Measurements from ENCODE around the gene NR3C2.
A peak's percentile ranks its signal among the peaks of the same experiment; 100 is the strongest.
"Not testable (repeated sequence)": the region's sequence is repeated elsewhere in the genome, so short reads cannot be mapped to it uniquely, and the experiment has no call there.

Gene NR3C2

DNA sequence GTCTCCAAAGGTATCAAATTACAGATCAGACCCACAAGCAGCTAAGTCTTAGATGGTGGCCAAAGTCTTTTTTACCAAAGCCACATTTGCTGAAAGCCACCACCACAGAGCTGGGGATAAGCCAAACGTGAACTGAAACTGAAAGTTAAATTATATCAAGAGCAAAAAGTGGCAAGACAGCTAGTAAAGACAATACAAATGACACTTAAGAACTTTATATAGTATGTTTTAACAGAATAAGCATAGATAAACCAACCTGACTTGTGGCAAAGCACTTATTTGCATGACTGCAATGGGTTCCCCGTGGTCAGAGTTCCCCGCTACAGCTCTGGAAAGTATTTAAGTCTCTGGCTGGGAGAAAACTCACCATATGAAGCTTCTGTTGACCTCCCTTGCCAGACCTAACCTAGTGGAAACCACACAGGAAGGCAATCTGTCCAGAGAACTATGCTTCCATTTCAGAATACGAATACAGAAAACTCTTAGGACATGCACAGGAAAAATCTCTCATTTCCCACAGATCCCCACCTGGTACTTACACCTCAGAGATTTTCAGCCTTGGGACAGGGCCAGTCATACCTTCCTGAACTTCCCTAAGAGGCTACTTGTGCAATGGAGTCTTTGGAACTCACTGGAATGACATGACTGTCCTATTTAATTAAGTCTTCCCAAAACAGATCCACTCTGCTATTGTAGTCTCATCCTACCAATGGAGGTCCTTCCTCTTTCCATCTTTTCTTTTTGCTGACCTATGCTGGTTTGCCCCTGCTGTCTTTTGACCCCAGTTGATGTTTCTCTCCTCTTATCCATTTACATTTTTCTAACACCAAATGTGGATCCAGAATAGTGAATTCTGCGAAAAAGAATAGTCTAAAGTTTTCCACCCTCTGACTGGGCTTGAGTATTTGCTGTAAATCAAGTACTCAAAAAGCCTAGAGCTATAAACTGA lies 225.1 kb downstream of the NR3C2 start:
- peak; percentile 70 for DNase-seq (ENCODE audit: low spot score)

DNA sequence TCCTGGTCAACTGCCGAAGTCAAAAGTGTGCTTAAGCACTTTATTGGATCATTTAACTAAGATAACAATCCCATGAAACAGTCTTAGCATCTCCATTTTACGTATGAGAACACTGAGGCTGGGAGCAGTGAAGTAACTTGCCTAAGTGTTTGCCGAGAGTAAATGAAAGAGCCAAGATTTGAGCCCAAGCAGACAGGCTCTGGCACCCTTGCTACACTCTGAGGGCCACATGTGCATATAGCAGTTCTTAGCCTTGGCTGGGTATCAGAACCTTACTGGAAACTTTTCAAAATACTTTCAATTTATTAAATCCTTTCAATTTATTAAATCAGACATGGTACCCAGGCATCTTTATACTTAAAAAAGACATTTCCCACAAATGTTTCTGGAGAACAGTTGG lies 225.9 kb downstream of the NR3C2 start:
- no peak for DNase-seq (ENCODE audit: low spot score)

DNA sequence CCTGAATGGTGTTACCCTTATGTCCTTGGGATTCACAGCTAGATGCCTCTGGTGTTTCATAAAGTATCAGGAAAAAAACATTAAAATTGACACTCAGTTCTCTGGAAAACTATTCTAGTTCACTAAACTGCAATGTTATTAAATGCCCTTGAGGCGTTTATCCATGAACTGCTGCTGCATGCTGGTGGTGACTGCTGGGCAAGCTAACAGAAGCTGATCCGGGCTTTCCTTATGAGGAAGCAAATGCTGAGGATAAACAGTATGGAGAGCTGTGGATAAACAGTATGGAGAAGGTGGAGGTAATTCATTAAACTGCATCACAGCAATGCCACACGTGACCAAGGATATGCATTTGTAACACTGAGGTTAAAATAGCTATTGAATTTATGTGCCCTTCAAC lies 227.0 kb downstream of the NR3C2 start:
- DNase-seq (ENCODE audit: low spot score) = peak; percentile 54

DNA sequence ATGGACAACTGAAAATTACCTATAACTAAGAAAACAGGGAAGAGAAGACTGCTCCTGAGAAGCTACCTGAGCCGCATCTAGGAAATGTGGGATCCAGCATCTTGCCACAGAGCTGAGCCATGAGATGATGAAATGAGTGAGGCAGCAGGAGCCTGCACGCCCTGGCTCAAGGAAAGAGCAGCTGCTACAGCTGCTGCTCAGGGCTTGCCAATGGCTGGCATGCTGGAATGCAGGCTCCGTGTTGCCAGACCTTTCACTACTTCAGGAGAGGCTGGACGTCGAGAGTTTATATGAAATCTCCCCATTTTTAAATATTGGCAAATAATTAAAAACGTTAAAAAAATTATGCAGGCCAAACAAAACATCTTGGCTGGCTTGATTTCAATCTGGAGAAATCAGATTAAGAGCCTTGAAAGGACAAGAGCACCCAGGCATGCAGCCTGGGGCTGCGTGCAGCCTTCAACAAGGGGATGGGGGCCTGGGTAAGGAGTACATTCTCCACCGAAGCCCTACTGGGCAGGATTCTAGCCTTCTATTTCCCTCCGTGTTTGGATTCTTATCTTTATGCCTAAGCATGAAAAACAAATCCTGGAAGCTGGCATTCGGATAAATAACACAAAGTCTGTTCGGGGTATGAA lies 227.6 kb downstream of the NR3C2 start:
- peak; percentile 60 for DNase-seq (ENCODE audit: low spot score)

DNA sequence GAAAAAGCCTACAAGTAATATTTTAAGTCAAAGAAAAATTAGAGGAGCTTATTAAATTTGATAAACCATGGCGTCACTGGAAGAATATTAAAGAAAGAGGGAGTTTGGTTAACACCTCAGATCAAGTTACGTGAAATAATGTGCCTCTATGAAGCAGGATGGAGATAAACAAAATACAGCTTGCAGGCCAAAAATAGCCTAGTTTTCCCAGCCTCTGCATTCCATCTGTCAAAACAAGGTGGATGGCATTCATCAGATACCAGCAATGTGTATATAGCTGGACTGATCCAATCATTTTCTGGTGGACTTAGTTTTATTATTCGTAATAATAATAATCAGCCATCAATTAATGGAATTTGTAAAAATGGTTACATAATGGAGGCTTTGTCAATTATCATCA lies 230.7 kb downstream of the NR3C2 start:
- peak; percentile 86 for DNase-seq (ENCODE audit: low spot score)

DNA sequence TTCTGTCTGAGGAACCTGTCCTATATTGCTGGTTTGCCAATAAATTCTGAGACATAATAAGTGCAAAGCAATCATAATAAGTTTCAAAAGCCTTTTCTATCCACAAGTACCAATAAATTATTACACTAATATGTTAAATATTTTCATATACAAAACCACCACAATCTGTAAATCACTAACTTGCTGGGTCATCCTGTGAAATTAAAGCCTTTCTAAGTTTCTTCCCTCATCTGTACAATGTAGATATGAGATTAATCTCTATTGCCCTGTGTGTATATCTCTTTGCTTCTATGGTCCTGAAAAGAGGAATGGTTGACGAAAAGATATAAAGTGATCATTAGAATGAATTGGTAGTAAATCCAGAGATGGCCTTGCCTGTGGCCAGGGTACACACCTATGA lies 231.6 kb downstream of the NR3C2 start:
- DNase-seq (ENCODE audit: low spot score) = no peak

DNA sequence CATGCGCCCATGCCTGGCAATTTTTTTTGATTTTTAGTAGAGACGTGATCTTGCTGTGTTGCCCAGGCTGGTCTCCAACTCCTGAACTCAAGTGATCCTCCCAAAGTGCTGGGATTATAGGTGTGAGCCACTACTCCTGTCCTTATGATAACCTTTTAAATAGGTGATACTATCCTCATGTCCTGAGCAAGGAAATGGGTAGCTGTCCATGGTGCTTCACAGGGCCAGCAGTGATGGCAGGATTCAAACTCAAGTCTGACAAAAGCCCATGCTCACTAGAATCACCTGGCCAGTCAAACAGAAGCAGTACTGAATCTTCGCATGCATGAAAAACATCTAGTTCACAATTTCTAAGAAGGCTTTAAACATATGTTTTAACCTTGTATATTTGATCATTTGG lies 235.1 kb downstream of the NR3C2 start:
- DNase-seq (ENCODE audit: low spot score) = no peak

DNA sequence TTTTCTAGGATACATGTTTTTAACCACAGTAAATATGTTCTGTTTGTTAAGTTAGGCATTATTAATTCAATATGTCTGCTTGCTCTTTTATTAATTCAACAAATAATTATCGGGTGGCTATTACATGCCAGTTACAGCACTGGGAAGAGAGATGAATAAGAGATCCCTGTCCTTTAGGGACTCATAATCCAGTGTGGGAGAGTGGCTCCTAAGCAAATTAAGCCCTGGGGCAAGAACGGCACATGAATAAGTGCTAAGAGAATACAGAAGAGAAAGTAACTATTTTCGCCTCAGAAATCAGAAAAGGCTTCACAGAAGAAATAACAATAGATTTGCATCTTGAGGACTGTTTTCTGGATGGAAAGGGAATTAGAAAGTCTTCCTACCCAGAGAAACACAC lies 236.7 kb downstream of the NR3C2 start:
- DNase-seq (ENCODE audit: low spot score) = no peak

DNA sequence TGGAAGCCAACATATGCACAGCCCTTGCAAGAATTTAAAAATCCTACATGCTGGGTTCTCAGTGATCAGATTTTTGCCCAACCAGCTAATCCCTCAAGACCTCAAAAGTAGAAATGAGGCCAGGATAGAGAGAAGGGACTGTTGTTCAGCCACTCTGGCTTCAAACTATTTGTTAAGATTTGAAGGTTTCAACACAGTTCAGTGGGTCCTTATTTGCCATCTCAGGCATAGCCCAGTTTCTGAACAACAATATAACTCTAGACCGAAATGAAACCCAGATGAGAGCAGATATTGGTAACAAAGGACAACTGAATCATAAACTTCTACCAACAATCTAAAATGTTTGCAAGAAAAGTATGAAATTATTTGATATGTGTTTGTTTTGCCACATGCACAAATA lies 237.3 kb downstream of the NR3C2 start:
- no peak for DNase-seq (ENCODE audit: low spot score)

DNA sequence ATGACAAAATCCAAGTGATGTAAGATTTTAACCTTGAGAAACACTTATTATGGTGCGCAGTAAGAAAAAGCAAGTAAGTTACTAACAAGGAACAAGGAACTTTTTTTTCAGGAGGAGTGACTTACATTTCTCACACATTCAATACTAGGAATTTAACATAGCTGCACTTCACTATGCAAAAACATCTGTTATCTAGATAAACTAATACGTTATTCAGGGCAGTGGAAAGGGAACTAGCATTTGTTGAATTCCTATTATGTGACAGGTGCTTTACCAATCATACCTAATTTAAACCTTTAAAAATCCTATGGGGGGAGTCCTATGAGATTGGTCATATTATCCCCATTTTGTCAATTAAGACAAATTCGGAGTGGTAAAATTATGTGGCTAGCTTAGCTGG lies 238.0 kb downstream of the NR3C2 start:
- no peak for DNase-seq (ENCODE audit: low spot score)

DNA sequence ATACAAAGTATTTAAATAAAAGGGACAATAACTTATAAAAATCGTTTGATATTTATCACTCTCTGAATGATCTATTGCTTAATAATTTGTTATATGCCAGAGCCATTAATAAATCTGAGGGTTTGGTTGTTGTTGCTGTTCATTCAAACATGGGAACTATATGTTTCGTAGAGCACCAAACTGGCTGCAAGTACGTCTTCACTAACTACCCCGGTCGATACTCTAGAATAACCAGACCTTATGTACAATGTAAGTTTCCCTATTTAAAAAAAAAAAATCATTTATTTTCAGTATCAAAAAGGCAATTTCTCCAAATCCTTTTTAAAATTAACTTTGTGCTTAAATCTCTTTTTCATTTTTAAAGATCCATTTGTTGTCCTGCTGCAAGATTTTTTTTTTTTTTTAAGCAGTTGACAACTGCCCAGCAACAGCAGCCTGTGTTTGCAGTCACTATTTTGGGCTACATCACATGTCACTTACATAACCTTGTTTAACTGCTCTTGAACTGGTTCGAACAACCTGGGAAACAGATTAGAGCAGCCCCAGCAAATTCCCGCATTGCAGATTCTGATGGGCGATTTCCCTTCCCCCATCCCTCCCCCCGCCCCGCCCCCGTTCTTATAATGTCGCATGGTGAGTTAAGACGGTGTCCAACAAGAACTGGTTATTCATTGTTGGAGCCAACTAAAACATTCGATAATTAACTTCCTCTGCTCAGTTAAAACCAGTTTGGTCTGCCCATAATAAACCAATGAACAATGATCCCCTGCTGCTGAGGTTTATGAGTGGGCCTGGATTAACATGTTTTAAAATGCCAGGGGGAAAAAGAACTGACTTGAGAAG lies 238.9 kb downstream of the NR3C2 start:
- peak; percentile 80 for DNase-seq (ENCODE audit: low spot score)

DNA sequence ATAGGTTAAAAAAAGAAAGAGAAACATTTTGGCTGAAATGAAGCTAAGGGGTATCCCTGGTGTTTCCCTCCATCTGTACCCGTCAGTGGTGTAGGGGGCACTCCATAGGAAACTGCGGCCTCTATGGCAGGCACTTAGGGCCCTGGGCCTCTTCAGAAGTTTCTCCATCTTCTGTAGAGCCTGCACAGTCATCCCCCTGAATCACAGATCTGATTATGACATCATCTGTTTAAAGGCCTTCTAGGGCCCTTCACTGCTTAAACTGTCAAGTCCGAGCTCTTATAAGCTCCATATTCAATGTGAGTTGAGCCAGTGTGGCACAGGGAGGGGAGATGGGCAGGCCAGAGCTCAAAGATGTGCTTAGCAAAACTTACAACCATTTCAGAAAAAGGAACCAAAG lies 241.3 kb downstream of the NR3C2 start:
- DNase-seq (ENCODE audit: low spot score) = no peak

DNA sequence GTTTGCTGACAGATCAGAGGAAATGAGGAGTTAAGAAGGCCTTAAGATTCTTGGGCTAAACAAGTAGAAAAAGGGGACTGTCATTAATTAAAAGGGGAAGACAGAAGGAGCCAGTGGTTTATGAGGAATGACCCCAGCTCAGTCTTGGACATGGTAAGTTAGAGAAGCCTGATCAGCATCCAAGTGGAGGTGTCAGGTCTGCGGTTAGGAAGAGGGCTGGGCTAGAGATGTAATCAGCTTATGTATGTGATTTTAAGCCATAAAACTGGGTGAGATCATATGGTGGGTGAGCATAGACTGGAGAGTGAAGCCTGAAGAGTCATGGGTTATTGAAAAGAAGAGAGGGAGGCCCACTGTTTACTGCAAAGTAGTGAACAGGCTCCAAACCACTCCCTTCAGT lies 246.1 kb downstream of the NR3C2 start:
- DNase-seq (ENCODE audit: low spot score) = no peak

DNA sequence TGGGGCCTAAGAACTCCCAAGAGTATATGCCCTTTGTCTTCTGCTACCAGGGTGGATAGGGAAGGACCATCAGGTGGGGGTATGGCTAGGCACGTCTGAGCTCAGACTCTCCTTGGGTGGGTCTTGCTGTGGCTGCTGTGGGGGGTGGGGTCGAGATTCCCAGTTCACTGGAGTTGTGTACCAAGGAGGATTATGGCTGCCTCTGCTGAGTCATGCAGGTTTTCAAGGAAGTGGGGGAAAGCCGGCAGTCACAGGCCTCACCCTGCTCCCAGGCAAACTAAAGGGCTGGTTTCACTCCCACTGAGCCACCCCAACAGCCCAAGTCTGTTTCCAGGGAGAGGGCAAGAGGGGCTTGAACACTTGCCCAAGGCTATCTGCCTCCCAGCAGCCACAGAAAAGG lies 249.7 kb downstream of the NR3C2 start:
- DNase-seq (ENCODE audit: low spot score) = no peak

DNA sequence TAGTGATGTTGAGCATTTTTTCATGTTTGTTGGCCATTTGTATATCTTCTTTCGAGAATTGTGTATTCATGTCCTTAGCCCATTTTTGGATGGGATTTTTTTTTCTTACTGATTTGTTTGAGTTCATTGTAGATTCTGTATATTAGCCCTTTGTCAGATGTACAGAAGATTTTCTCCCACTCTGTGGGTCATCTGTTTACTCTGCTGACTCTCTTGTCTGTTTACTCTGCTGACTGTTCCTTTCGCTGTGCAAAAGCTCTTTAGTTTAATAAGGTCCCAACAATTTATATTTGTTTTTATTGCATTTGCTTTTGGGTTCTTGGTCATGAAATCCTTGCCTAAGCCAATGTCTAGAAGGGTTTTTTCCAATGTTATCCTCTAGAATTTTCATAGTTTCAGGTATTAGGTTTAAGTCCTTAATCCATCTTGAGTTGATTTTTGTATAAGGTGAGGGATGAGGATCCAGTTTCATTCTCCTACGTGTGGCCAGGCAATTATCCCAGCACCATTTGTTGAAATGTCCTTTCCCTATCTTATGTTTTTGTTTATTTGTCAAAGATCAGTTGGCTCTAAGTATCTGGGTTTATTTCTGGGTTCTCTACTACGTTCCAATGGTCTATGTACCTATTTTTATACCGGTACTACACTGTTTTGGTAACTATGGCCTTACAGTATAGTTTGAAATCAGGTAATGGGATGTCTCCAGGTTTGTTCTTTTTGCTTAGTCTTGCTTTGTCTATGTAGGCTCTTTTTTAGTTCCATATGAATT lies 254.6 kb downstream of the NR3C2 start:
- not testable (repeated sequence) for DNase-seq (ENCODE audit: low spot score)

DNA sequence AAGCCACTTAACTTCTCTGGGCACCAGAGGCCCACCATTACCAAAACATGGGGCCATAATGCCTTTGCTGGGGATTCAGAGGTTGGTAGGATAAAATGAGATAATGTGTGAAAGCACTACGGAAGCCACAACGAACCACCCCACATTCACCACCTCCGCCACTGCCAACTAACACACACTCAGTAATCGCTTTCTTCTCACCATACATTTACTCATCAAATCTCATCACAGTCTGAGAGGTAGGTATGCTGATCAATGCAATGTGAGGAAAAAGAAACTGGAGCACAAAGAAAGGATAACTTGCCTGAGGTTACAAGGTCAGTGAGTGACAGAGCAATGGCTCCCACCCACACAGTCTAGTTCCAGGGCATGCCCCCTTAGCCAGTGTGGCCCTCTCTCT lies 257.3 kb downstream of the NR3C2 start:
- DNase-seq (ENCODE audit: low spot score) = no peak

DNA sequence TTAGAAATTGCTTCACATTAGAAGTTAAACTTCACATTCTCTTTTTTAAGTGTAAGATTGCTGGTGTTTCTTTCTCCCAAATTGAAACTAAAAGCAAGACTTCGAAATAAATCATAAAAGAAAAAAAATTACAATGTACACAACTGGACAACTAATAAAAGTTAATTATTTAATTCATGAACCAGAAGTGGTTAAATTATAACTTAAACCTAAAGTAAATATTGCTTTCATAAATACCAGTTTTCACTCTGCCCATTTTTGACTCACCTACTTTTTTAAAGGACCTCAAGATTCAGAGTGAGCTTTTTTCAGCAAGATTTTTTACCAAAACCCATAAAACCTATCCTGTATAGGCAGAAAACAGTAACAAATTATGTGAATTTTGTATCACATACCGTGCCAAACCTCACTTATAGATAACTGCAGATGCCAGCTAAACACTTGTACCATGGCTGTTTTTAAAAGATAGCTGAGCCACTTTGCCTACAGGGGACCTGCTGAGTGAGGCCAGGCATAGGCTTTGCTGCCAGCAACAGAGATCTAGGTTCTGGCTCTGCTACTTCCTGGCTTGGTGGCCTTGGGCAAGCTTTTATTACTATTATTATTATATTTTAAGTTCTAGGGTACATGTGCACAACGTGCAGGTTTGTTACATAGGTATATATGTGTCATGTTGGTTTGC lies 259.8 kb downstream of the NR3C2 start:
- no peak for DNase-seq (ENCODE audit: low spot score)

DNA sequence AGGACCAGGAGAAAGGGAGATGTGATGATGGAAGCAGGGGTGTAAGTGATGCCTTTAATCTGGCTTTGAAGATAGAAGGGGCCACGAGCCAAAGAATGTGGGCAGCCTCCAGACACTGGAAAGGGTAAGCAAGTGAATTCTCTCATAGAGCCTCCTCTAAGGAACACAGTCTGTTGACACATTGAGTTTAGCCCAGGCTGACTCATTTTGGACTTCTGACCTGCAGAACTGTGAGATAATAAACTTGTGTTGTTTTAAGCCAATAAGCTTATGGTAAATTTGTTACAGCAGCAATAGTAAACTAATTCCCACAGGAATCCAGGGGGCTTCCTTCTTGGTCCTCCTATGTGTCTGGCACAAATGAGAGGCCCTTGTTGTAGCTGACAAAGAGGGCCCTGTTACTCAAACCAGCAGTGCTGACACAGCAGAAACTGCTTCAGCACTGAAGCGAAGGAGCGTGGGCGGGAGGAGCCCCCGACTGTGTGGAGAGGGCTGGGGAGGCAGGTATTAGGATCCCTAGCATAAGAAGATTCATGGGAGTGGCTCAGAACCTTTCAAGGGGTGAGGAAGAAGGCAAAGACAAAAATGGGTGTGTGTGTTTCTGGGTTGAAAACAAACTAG lies 268.7 kb downstream of the NR3C2 start:
- DNase-seq (ENCODE audit: low spot score) = no peak

DNA sequence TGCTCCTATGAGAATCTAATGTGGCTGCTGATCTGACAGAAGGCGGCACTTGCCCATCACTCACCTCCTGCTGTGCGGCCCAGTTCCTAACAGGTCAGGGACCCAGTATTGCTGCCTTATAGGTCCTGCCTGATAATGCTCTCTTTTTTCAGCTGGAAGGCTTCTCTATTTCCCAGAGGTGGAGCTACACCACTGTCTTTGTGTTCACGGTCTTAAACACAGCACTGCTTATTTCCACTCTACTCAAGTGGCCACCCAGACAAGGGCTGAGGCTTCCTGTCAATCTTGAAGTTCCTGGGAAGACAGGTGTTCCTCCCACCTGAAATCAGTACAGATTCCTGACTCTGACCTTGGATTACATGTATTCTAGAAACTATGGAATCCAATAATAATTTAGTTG lies 270.6 kb downstream of the NR3C2 start:
- DNase-seq (ENCODE audit: low spot score) = no peak

DNA sequence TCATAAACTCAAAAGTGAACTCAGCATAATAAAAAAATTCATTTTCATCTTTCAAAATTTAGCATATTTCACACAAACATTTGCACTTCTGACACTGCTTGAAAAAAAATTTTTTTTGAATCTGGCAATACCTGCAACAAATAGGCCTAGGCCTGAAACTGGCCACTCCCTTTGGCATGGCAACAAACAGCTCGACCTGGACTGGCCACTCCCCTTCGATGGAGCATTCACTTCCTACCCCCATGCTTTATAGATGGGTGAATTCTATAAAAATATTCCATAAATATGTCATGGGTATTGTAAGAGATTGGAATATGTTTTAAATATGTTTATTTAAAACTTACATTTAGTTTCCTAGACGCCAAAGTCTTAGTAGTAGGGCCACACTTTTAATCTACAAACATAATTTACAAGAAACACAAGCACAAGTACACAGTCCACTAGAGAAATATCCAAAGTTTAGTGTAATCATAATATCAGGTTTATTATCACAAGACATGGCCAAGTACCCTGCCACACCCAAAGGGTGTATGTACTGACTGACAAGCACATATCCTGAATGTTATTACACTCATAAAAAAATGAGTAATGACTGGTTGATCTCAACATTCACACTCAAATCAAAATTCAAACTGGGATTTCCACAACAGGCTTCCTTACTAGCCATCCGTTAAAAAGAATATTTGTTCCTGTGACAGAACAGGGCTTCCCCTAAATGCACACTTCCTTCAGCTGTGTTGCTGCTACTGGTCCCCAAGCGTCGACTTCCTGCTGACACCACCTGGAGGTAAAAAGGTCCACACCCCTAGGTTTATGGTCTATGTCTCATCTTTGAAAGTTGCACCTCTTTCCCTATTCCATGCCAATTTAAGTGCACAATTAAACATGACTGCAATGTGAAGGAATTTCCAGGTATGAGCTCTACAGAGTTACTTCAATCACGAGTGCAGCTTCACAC lies 271.5 kb downstream of the NR3C2 start:
- no peak for DNase-seq (ENCODE audit: low spot score)

Data from cerebellar cortex (tissue), 1 donor.